GM23248 (cell line): ENCODE data around the gene IL17RC. TPM values are rescaled to one million over a fixed set of nuclear protein-coding genes. Genes with fewer than 3 reads are reported as not detected.
A peak's percentile ranks its signal among the peaks of the same experiment; 100 is the strongest.

Experiments
- DNase-seq: peaks from one replicate; pipeline ENCODE4 v3.0.0-alpha.2; 2015
- H2AFZ ChIP-seq: fragments of 200-600 bp; sonication (generic); 2 replicates; pipeline ENCODE4 v1.6.1; 2016; ENCODE audit warnings: antibody characterized with exemption
- H3F3A ChIP-seq: fragments of 200-600 bp; sonication (generic); 2 replicates; pipeline ENCODE4 v1.6.1; 2016; ENCODE audit warnings: mild to moderate bottlenecking, antibody characterized with exemption, mixed run types; ENCODE audit not compliant: insufficient read depth
- H3K27ac ChIP-seq: fragments of 200-600 bp; sonication (generic); 2 replicates; pipeline ENCODE4 v1.5.1; 2016; ENCODE audit warnings: mild to moderate bottlenecking
- H3K27me3 ChIP-seq: fragments of 200-600 bp; sonication (generic); replicated peaks from 2 replicates; pipeline ENCODE4 v1.6.1; 2016; ENCODE audit warnings: mild to moderate bottlenecking; ENCODE audit not compliant: insufficient read depth
- H3K36me3 ChIP-seq: fragments of 200-600 bp; sonication (generic); 2 replicates; pipeline ENCODE4 v1.6.1; 2016; ENCODE audit warnings: low read depth, mild to moderate bottlenecking
- H3K4me1 ChIP-seq: fragments of 200-600 bp; sonication (generic); 2 replicates; pipeline ENCODE4 v1.6.1; 2016; ENCODE audit warnings: mild to moderate bottlenecking; ENCODE audit not compliant: insufficient read depth
- H3K4me2 ChIP-seq: fragments of 200-600 bp; sonication (generic); one replicate; pipeline ENCODE4 v1.6.1; 2016; ENCODE audit warnings: mild to moderate bottlenecking; ENCODE audit not compliant: unreplicated experiment
- H3K4me3 ChIP-seq: fragments of 200-600 bp; sonication (generic); 2 replicates; pipeline ENCODE4 v1.5.1; 2016; ENCODE audit warnings: mild to moderate bottlenecking
- H3K79me2 ChIP-seq: fragments of 200-600 bp; sonication (generic); 2 replicates; pipeline ENCODE4 v1.6.1; 2016; ENCODE audit warnings: mild to moderate bottlenecking; ENCODE audit not compliant: insufficient read depth
- H3K9ac ChIP-seq: fragments of 200-600 bp; sonication (generic); 2 replicates; pipeline ENCODE4 v1.6.1; 2016; ENCODE audit warnings: mild to moderate bottlenecking
- H3K9me2 ChIP-seq: fragments of 200-600 bp; sonication (generic); 2 replicates; pipeline ENCODE4 v1.6.1; 2016; ENCODE audit warnings: mixed run types, mild to moderate bottlenecking, moderate library complexity; ENCODE audit not compliant: insufficient read depth
- H3K9me3 ChIP-seq: fragments of 200-600 bp; sonication (generic); one replicate; pipeline ENCODE4 v1.6.1; 2017; ENCODE audit warnings: low read depth
- H4K20me1 ChIP-seq: fragments of 200-600 bp; sonication (generic); 2 replicates; pipeline ENCODE4 v1.6.0; 2016; ENCODE audit not compliant: insufficient read depth
- EZH2 ChIP-seq: fragments of 200-600 bp; sonication (generic); IDR thresholded peaks from 2 replicates; pipeline ENCODE4 v1.6.1; 2018; ENCODE audit warnings: antibody characterized with exemption, mild to moderate bottlenecking; ENCODE audit not compliant: insufficient read depth, poor library complexity, severe bottlenecking
- EZH2phosphoT487 ChIP-seq: fragments of 200-600 bp; sonication (generic); IDR thresholded peaks from 2 replicates; pipeline ENCODE4 v1.6.1; 2018; ENCODE audit warnings: antibody characterized with exemption, moderate library complexity, mild to moderate bottlenecking, low read depth; ENCODE audit not compliant: insufficient read depth
- WGBS, 2 experiments: methylation state at CpG; one replicate each; pipeline ENCODE4 v1.1.6; 2015 to 2017; ENCODE audit warnings: low lambda C conversion rate in 2 of 2, low coverage in 1 of 2; ENCODE audit errors: missing lambda C conversion rate in 2 of 2; 5-methylcytosine and 5-hydroxymethylcytosine counted together
- in situ Hi-C: fragments of 300-500 bp; cut with MboI; formaldehyde crosslinking; loops from 2 replicates; pipeline ENCODE4 v1.15.0; 2020
- polyA plus RNA-seq: library from polyadenylated mRNA; unstranded; fragments of >200 nt; fragmentation: Nextera tagmentation; extraction: Ambion mirVana; gene quantifications from 2 replicates; pipeline ENCODE4 v1.2.1, GENCODE V29; 2016
- total RNA-seq: library from RNA; depleted of rRNA; stranded (reverse); fragments of >200 nt; shearing (Covaris generic); gene quantifications from 2 replicates; pipeline ENCODE4 v1.2.3, GENCODE V29; 2014

IL17RC gene
- total and polyA plus RNA-seq, 2 experiments from 2014 or later: 20.5 to 41.8 TPM

- TF ChIP-seq EZH2: no peak
- no peak for TF ChIP-seq EZH2phosphoT487
- DNase-seq: no peak
- Histone ChIP-seq H3K9me2 (no peaks in the 10 kb centered on the region), H3K36me3 (no peaks in the 10 kb centered on the region), H3K4me2 (no peak overlapping the region), H3K4me3 (no peak overlapping the region), H3K27ac (no peak overlapping the region), H3K27me3 (no peaks in the 10 kb centered on the region), H3F3A (peaks cover 15% of the 10 kb centered on the region), H4K20me1 (no peaks in the 10 kb centered on the region), H3K9me3 (no peaks in the 10 kb centered on the region), H2AFZ (no peak overlapping the region), H3K79me2 (no peaks in the 10 kb centered on the region), H3K4me1 (peaks cover 15% of the 10 kb centered on the region), H3K9ac (no peak overlapping the region)
- in situ Hi-C loops: no loop called here
- WGBS, 2 experiments: 83 to 95% methylated on average over 1 of the region's 1 CpG
Measured at GRCh38 chr3:9881441-9881840, 35.5 kb upstream of the IL17RC start.

DNA sequence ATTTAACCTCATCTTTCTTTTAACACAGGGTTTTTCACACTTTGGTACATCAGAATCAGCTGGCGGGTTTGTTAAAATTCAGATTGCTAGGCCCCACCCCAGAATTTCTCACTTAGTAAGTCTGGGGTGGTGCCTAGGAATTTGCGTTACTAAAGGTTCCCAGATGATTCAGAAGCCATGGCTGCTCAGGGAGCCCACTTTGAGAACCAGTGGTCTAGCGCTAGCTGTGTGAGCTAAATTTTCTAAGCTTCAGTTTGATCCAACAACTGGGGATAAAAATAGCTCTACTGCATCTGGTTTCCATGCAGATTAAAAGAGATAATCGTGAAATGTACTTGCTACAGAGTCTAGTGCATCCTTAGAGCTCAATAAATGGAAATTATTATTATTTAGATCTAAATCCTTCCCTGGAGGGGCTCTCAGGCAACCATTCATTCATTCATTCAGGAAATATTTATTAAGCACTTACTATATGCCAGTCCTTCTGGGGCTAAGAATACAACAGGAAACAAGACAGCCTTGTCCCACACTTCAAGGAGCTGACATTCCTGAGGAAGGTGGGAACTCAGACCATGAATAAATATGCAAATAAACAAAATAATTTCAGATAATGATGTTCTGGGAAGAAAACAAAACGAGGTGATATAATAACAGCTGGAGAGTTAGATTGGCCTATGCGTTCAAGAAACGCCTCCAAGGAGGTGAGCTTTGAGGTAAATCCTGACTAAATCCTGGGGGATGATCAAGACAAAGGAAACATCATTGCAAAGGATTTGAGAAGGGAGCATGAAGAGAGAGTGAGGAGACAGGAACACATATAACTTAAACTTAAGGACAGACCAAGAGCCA is 33.0 kb upstream of the IL17RC start:
- H3K36me3 ChIP-seq: no peaks in the 10 kb centered on the region
- no peaks in the 10 kb centered on the region for H3K9me2 ChIP-seq
- in situ Hi-C loops: no loop called here
- peaks cover 15% of the 10 kb centered on the region for H3K4me1 ChIP-seq
- H3K4me2 ChIP-seq: peak overlapping the region; percentile 74
- H3F3A ChIP-seq: peaks cover 15% of the 10 kb centered on the region
- peak; percentile 82 for DNase-seq
- H3K4me3 ChIP-seq: peak overlapping the region; percentile 22; the same call in 1 of the 2 replicates
- 46 to 48% methylated on average over 7 of the region's 7 CpGs for WGBS, 2 experiments
- H2AFZ ChIP-seq: peak overlapping the region; percentile 43
- H3K27me3 ChIP-seq: no peaks in the 10 kb centered on the region
- H3K27ac ChIP-seq: peak overlapping the region; percentile 77
- no peak for TF ChIP-seq EZH2phosphoT487
- TF ChIP-seq EZH2: no peak
- no peaks in the 10 kb centered on the region for H3K79me2 ChIP-seq
- H3K9ac ChIP-seq: peak overlapping the region; percentile 40
- no peaks in the 10 kb centered on the region for H4K20me1 ChIP-seq
- H3K9me3 ChIP-seq: no peaks in the 10 kb centered on the region

- H3K27ac ChIP-seq: peak overlapping the region; percentile 77
- no peaks in the 10 kb centered on the region for H3K27me3 ChIP-seq
- peak overlapping the region; percentile 74 for H3K4me2 ChIP-seq
- no peaks in the 10 kb centered on the region for H3K9me2 ChIP-seq
- peak; percentile 89 for DNase-seq
- H3K9ac ChIP-seq: peak overlapping the region; percentile 40
- H4K20me1 ChIP-seq: no peaks in the 10 kb centered on the region
- no peaks in the 10 kb centered on the region for H3K9me3 ChIP-seq
- H3K36me3 ChIP-seq: no peaks in the 10 kb centered on the region
- no peaks in the 10 kb centered on the region for H3K79me2 ChIP-seq
- H3K4me1 ChIP-seq: peaks cover 15% of the 10 kb centered on the region
- H3F3A ChIP-seq: peaks cover 15% of the 10 kb centered on the region
- H3K4me3 ChIP-seq: peak overlapping the region; percentile 22; the same call in 1 of the 2 replicates
- H2AFZ ChIP-seq: peak overlapping the region; percentile 43
- in situ Hi-C loops: no loop called here
- WGBS, 2 experiments: 15 to 16% methylated on average over 11 of the region's 11 CpGs
- no peak for TF ChIP-seq EZH2phosphoT487
- no peak for TF ChIP-seq EZH2
Measured at GRCh38 chr3:9884555-9885165, 32.2 kb upstream of the IL17RC start.

DNA sequence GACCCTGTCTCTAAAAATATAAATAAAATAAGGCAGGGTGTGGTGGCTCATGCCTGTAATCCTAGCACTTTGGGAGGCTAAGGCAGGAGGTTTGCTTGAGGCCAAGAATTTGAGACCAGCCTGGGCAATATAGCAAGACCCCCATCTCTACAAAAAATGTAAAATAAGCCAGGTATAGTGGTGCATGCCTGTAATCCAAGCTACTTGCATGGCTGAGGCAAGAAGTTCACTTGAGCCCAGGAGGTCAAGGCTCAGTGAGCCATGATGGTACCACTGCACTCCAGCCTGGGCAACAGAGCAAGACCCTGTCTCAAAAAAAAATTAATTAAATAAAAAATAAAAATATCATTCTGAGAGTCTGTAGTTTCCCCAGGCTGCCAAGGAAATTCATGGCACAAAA is 30.6 kb upstream of the IL17RC start:
- Histone ChIP-seq H4K20me1 (no peaks in the 10 kb centered on the region), H3K27me3 (no peaks in the 10 kb centered on the region), H3K79me2 (peaks cover 9% of the 10 kb centered on the region), H3K4me3 (no peak overlapping the region), H3F3A (peaks cover 20% of the 10 kb centered on the region), H2AFZ (no peak overlapping the region), H3K9me2 (no peaks in the 10 kb centered on the region), H3K4me2 (no peak overlapping the region), H3K9ac (no peak overlapping the region), H3K9me3 (no peaks in the 10 kb centered on the region), H3K36me3 (no peaks in the 10 kb centered on the region), H3K4me1 (peaks cover 15% of the 10 kb centered on the region), H3K27ac (no peak overlapping the region)
- no peak for DNase-seq
- in situ Hi-C loops: no loop called here
- TF ChIP-seq EZH2 (no peak), EZH2phosphoT487 (no peak)
